Astrocyte of the spinal cord (primary cell): Measurements from ENCODE around the gene ITCH.
"Not testable (repeated sequence)": the region's sequence is repeated elsewhere in the genome, so short reads cannot be mapped to it uniquely, and the experiment has no call there.

Experiments
- DNase-seq: peaks from one replicate; pipeline ENCODE4 v3.0.0; 2011; ENCODE audit warnings: low read depth, low spot score
- H3K4me3 ChIP-seq: 2 replicates; pipeline ENCODE4 v1.5.1; 2011; ENCODE audit warnings: low read depth, mild to moderate bottlenecking, low read length, moderate library complexity
- in situ Hi-C: cut with HindIII; loops from 2 replicates; pipeline ENCODE4 v1.10.0; 2017; ENCODE audit warnings: low sequenced_read_pairs
- TF ChIP-seq, protein P1 (sequence below): IDR thresholded peaks from 2 replicates; pipeline ENCODE4 v1.5.1; 2012; ENCODE audit warnings: low read depth, mild to moderate bottlenecking, low read length, inconsistent platforms

ITCH gene

DNA sequence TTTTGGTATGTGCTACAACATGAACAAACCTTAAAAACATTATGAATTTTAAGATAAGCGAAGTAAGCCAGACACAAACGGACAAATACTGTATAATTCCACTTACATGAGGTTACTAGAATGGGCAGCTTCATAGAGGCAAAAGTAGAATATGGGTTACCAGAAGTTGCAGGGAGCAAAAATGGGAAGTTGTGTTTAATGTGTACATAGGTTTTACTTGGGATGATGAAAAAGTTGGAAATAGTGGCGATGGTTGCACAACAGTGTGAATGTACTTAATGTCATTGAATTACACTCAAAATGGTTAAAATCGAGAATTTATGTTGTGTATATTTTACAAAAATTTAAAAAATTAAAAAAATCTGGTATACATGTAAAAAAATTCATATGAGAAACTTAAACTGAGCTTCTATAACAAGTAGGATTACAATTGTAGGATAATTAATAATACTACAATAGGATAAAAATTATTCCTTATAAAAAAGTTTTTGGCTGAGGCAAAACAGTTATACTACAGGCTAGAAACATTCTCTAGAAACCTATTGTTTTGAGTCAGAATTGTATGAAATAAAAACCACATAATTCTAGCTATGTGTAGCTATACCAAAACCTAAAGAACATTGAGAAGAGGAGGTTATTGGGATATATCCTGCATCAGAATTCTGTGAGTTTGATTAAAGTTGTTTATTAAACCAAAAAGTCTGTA, 128.3 kb downstream of the ITCH start:
- no peak for DNase-seq
- H3K4me3 ChIP-seq = no peak overlapping the region
- in situ Hi-C loops = no loop called here
- TF ChIP-seq, protein P1, sequence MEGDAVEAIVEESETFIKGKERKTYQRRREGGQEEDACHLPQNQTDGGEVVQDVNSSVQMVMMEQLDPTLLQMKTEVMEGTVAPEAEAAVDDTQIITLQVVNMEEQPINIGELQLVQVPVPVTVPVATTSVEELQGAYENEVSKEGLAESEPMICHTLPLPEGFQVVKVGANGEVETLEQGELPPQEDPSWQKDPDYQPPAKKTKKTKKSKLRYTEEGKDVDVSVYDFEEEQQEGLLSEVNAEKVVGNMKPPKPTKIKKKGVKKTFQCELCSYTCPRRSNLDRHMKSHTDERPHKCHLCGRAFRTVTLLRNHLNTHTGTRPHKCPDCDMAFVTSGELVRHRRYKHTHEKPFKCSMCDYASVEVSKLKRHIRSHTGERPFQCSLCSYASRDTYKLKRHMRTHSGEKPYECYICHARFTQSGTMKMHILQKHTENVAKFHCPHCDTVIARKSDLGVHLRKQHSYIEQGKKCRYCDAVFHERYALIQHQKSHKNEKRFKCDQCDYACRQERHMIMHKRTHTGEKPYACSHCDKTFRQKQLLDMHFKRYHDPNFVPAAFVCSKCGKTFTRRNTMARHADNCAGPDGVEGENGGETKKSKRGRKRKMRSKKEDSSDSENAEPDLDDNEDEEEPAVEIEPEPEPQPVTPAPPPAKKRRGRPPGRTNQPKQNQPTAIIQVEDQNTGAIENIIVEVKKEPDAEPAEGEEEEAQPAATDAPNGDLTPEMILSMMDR = no peak

DNA sequence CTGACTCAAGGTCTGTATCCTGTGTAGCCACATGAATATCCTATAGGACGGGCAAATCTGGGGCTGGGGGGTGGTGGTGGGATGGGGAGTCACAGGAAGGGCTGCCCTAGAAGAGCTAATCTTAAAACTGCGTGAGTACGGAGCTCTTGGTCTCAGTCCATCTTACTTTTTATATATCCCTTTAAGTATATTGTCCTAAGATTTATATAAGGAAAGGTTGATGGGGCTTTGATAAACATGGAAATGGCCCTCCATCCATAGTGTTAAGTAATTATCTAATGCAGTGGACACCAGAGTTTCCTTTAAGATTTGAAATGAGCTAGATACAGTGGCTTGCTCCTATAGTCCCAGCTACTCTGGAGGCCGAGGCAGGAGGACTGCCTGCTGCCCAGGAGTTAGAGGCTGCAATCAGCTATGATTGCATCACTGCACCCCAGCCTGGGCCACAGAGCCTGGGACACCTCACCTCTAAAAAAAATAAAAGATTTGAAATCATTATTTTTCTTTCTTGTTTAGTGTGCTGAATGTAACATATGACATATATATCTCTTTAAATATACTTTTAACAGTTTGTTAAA, 128.9 kb downstream of the ITCH start:
- in situ Hi-C loops = no loop called here
- DNase-seq = no peak

DNA sequence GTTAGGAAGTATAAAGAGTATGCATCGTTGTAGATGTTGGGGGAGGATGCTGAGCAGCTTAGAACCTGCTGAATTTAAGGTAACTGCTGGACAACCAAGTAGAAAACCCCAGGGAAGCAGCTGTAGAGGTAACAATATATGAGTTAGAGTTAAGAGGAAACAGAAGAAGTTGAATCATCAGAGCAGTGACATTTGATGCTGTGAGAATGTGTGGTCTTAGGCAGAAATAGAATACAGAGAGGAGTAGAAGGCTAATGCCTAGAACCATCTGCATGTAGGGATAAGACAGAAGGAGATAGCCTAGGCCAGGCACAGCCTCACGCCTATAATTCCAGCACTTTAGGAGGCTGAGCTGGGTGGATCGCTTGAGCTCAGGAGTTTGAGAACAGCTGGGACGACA, 130.6 kb downstream of the ITCH start:
- no peak overlapping the region for H3K4me3 ChIP-seq
- DNase-seq = no peak
- TF ChIP-seq, protein P1 = no peak
- in situ Hi-C loops = no loop called here

More for the DNA sequence above, 128.9 kb downstream of the ITCH start:
- TF ChIP-seq, protein P1 = no peak
- H3K4me3 ChIP-seq = no peak overlapping the region

DNA sequence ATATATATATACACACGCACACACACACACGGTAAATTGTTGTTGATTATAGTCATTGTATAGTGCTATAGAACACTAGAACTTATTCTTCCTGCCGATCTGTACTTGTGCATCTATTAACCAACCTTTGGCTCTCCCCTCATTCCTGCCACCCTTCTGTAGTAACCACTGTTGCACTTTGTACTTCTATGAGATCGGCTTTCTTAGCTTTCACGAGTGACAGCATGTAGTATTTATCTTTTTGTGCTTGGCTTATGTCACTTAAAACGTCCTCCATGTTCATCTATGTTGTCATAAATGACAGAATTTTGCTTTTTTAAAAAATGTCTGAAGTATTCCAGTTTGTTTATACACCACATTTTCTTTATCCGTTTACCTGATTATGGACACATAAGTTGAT, 132.2 kb downstream of the ITCH start:
- DNase-seq = no peak
- TF ChIP-seq, protein P1 = no peak
- no peak overlapping the region for H3K4me3 ChIP-seq
- in situ Hi-C loops = no loop called here

DNA sequence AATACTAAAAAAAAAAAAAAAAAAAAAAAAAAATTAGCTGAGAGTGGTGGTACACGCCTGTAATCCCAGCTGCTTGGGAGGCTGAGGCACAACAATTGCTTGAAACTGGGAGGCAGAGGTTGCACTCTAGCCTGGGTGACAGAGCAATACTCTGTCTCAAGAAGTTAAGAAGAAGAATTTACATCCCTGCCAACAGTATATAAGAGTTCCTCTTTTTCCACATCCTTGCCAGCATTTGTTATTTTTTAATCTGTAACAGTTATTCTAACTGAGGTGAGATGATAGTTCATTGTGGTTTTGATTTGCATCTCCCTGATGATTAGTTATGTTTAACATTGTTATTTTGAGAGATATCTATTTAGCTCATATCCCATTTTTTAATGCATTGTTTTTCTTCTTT, 132.8 kb downstream of the ITCH start:
- in situ Hi-C loops = no loop called here
- no peak overlapping the region for H3K4me3 ChIP-seq
- TF ChIP-seq, protein P1 = no peak
- no peak for DNase-seq

DNA sequence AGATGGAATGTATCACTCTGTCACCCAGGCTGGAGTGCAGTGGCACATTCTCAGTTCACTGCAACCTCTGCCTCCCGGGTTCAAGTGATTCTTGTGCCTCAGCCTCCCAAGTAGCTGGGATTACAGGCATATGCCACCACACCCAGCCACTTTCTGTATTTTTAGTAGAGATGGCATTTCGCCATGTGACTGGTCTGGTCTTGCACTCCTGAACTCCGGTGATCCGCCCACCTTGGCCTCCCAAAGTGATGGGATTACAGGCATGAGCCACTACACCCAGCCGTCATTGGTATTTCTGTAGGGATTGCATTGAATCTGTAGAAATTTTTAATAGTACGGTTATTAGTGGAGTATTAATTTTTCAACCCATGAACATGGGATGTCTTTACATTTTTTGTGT, 134.5 kb downstream of the ITCH start:
- in situ Hi-C loops = not testable (repeated sequence)

DNA sequence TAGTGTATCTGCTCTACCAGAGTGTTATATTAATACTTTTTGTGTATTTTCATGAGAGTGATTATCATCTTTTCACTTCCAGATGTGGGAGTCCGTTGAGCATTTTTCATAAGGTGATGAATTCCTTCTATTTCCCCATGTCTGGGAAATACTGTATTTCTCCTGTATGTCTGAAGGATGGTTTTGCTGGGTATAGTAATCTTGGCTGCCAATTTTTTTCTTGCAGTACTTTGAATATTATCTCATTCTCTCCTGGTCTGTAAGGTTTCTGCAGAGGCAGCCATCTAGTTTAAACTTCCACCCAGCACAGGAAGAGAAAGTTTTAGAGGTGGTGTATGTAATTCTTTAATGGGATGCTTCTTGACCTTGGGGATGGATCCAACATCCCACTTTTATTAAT, 137.8 kb downstream of the ITCH start:
- H3K4me3 ChIP-seq = no peak overlapping the region
- DNase-seq = no peak
- TF ChIP-seq, protein P1 = no peak
- in situ Hi-C loops = no loop called here

More for the DNA sequence above, 134.5 kb downstream of the ITCH start:
- not testable (repeated sequence) for DNase-seq, H3K4me3 ChIP-seq
